ENCODE data around the gene EXO1. TPM values are rescaled to one million over a fixed set of nuclear protein-coding genes. Genes with fewer than 3 reads are reported as not detected.

Gene EXO1
- total RNA-seq, 2 donors from 2014 or later, result 21.7 to 30.9 TPM

- Histone ChIP-seq H3K9ac (ENCODE audit: extremely low read depth, low read length, poor library complexity, severe bottlenecking) (no peak overlapping the region), H3K4me1 (ENCODE audit: control insufficient read depth, insufficient read depth, low read length) (no peaks in the 10 kb centered on the region), H3K9me3 (ENCODE audit: control insufficient read depth, low read length) (no peaks in the 10 kb centered on the region), H3K4me3 (ENCODE audit: low read length) (no peak overlapping the region), H3K36me3 (ENCODE audit: control insufficient read depth, insufficient read depth, low read length) (no peaks in the 10 kb centered on the region), H3K27me3 (ENCODE audit: control insufficient read depth, insufficient read depth, low read length, poor library complexity, severe bottlenecking) (peaks cover 6% of the 10 kb centered on the region), H3K27ac (ENCODE audit: low read depth, low read length) (no peak overlapping the region)
- H3K9me3 Mint-ChIP-seq, result no peaks in the 10 kb centered on the region
- TF ChIP-seq CTCF (conservative IDR thresholded peaks at IDR 0.05), result no peak
- no peak for DNase-seq
- no peaks in the 10 kb centered on the region for H3K4me1 Mint-ChIP-seq
- peaks cover 7% of the 10 kb centered on the region for H3K27me3 Mint-ChIP-seq (ENCODE audit: insufficient read depth)
- H3K36me3 Mint-ChIP-seq (ENCODE audit: low read depth), result no peaks in the 10 kb centered on the region
- H3K27ac Mint-ChIP-seq, result no peak overlapping the region
- H3K4me3 Mint-ChIP-seq, result no peak overlapping the region
- WGBS, 2 experiments (ENCODE audit: insufficient coverage in 1 of 2, insufficient read length in 1 of 2), result 96 to 100% methylated on average over 1 to 2 of the region's 2 CpGs
Measured at GRCh38 chr1:241827264-241827663, 20.7 kb upstream of the EXO1 start.

- H3K27me3 Mint-ChIP-seq (ENCODE audit: insufficient read depth), result peaks cover 7% of the 10 kb centered on the region
- H3K27me3 ChIP-seq (ENCODE audit: control insufficient read depth, insufficient read depth, low read length, poor library complexity, severe bottlenecking), result peaks cover 15% of the 10 kb centered on the region
- no peak overlapping the region for H3K27ac Mint-ChIP-seq
- H3K36me3 Mint-ChIP-seq (ENCODE audit: low read depth), result no peaks in the 10 kb centered on the region
- TF ChIP-seq CTCF (conservative IDR thresholded peaks at IDR 0.05), result no peak
- no peak overlapping the region for H3K4me3 Mint-ChIP-seq
- H3K9ac ChIP-seq (ENCODE audit: extremely low read depth, low read length, poor library complexity, severe bottlenecking), result no peak overlapping the region
- no peak overlapping the region for H3K4me3 ChIP-seq (ENCODE audit: low read length)
- H3K36me3 ChIP-seq (ENCODE audit: control insufficient read depth, insufficient read depth, low read length), result no peaks in the 10 kb centered on the region
- no peaks in the 10 kb centered on the region for H3K4me1 ChIP-seq (ENCODE audit: control insufficient read depth, insufficient read depth, low read length)
- H3K9me3 Mint-ChIP-seq, result no peaks in the 10 kb centered on the region
- 54 to 76% methylated on average over 1 to 3 of the region's 3 CpGs for WGBS, 2 experiments (ENCODE audit: insufficient coverage in 1 of 2, insufficient read length in 1 of 2)
- no peak for DNase-seq
- no peak overlapping the region for H3K27ac ChIP-seq (ENCODE audit: low read depth, low read length)
- H3K9me3 ChIP-seq (ENCODE audit: control insufficient read depth, low read length), result no peaks in the 10 kb centered on the region
- no peaks in the 10 kb centered on the region for H3K4me1 Mint-ChIP-seq
Measured at GRCh38 chr1:241828463-241829021, 19.5 kb upstream of the EXO1 start.

DNA sequence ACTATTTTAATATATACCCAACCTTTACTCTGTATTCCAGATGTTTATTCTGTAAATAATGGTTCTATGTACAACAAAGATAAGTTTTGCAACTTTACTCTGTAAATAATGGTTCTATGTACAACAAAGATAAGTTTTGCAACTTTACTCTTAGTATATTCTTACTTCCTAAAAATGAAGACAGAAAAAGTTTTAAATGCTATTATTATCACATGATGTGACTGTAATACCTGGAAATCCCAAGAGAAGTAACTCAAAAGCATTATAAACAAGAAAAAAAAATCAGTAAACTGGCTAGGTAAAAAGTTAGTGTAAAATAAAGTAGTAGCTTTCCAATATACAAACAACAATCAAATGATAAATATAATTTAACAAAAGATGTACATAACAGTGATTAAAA lies 18.5 kb upstream of the EXO1 start:
- DNase-seq, result no peak
- no peak for TF ChIP-seq CTCF (conservative IDR thresholded peaks at IDR 0.05)
- H3K36me3 Mint-ChIP-seq (ENCODE audit: low read depth), result no peaks in the 10 kb centered on the region
- no peak overlapping the region for H3K4me3 Mint-ChIP-seq
- H3K27me3 ChIP-seq (ENCODE audit: control insufficient read depth, insufficient read depth, low read length, poor library complexity, severe bottlenecking), result peaks cover 15% of the 10 kb centered on the region
- H3K27me3 Mint-ChIP-seq (ENCODE audit: insufficient read depth), result peaks cover 7% of the 10 kb centered on the region
- H3K27ac Mint-ChIP-seq, result no peak overlapping the region
- H3K36me3 ChIP-seq (ENCODE audit: control insufficient read depth, insufficient read depth, low read length), result no peaks in the 10 kb centered on the region
- no peaks in the 10 kb centered on the region for H3K4me1 ChIP-seq (ENCODE audit: control insufficient read depth, insufficient read depth, low read length)
- H3K27ac ChIP-seq (ENCODE audit: low read depth, low read length), result no peak overlapping the region
- no peak overlapping the region for H3K9ac ChIP-seq (ENCODE audit: extremely low read depth, low read length, poor library complexity, severe bottlenecking)
- H3K9me3 ChIP-seq (ENCODE audit: control insufficient read depth, low read length), result no peaks in the 10 kb centered on the region
- H3K4me1 Mint-ChIP-seq, result no peaks in the 10 kb centered on the region
- H3K4me3 ChIP-seq (ENCODE audit: low read length), result no peak overlapping the region
- no peaks in the 10 kb centered on the region for H3K9me3 Mint-ChIP-seq

Measured in endodermal cell (in vitro differentiated cells).